Stimulated activated naive B cell treated with anti-CD40 and anti-IgM and Interleukin-4, amounts not matched to agents 10 μg/mL and 1 μg/mL and 100 μg/mL, for 72 hours (primary cell): ENCODE data around the gene PTGER2.

Experiments
- ATAC-seq, 2 donors: fragments of 150-1000 bp; cut with Tn5 transposase; replicated peaks; 2 replicates each; pipeline ENCODE4 v1.10.0; 2021; ENCODE audit warnings: moderate library complexity in 1 of 2
- DNase-seq: peaks from one replicate; pipeline ENCODE4 v3.0.0; 2021
- H3K27ac Mint-ChIP-seq: one replicate; pipeline ENCODE4 v1.8.0; 2022; ENCODE audit warnings: mild to moderate bottlenecking, mixed read lengths
- H3K27me3 Mint-ChIP-seq, 2 donors: one replicate each; pipeline ENCODE4 v1.8.0; 2022; ENCODE audit warnings: mixed read lengths in 2 of 2
- H3K36me3 Mint-ChIP-seq, 2 donors: one replicate each; pipeline ENCODE4 v1.8.0; 2022; ENCODE audit warnings: mixed read lengths in 2 of 2, mild to moderate bottlenecking in 1 of 2
- H3K4me1 Mint-ChIP-seq, 2 donors: one replicate each; pipeline ENCODE4 v1.8.0; 2022; ENCODE audit warnings: mixed read lengths in 2 of 2, mild to moderate bottlenecking in 1 of 2
- H3K4me3 Mint-ChIP-seq, 2 donors: one replicate each; pipeline ENCODE4 v1.8.0; 2022; ENCODE audit warnings: mild to moderate bottlenecking in 2 of 2, mixed read lengths in 2 of 2, moderate library complexity in 1 of 2
- H3K9me3 Mint-ChIP-seq, 2 donors: one replicate each; pipeline ENCODE4 v1.8.0; 2022; ENCODE audit warnings: mixed read lengths in 2 of 2, mild to moderate bottlenecking in 1 of 2

PTGER2 gene

DNA sequence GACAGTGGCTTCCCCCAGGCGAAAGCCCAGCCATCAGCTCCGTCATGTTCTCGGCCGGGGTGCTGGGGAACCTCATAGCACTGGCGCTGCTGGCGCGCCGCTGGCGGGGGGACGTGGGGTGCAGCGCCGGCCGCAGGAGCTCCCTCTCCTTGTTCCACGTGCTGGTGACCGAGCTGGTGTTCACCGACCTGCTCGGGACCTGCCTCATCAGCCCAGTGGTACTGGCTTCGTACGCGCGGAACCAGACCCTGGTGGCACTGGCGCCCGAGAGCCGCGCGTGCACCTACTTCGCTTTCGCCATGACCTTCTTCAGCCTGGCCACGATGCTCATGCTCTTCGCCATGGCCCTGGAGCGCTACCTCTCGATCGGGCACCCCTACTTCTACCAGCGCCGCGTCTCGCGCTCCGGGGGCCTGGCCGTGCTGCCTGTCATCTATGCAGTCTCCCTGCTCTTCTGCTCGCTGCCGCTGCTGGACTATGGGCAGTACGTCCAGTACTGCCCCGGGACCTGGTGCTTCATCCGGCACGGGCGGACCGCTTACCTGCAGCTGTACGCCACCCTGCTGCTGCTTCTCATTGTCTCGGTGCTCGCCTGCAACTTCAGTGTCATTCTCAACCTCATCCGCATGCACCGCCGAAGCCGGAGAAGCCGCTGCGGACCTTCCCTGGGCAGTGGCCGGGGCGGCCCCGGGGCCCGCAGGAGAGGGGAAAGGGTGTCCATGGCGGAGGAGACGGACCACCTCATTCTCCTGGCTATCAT, 663 bp downstream of the PTGER2 start:
- DNase-seq (no peak), ATAC-seq (peak; percentile 24 to 28)
- Mint-ChIP-seq H3K27ac (peak overlapping the region; percentile 85), H3K4me3 (peak overlapping the region; percentile 93 to 95), H3K4me1 (peaks cover 42 to 56% of the 10 kb centered on the region in 2 donors), H3K36me3 (peaks cover 8 to 9% of the 10 kb centered on the region in 2 donors), H3K9me3 (peaks cover 0 to 4% of the 10 kb centered on the region in 2 donors), H3K27me3 (peaks cover 55 to 56% of the 10 kb centered on the region in 2 donors)

DNA sequence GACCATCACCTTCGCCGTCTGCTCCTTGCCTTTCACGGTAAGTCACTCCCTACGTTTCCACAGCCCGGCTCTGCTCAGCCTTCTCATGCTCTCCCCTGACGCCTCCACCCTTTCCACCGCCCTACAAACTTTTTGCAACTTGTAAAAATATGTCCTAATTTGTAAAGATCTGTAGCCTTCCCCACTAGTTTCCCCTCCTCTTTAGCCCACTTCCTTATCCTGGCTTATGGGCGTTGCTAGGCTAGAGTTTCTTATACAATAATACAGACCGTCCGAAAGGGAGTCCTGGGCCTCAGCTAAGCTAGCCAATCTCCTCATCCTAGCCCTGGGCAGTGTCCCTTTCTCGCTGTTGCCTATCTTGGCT, 1.2 kb downstream of the PTGER2 start:
- Mint-ChIP-seq H3K4me3 (peak overlapping the region; percentile 93 to 95), H3K4me1 (peaks cover 42 to 56% of the 10 kb centered on the region in 2 donors), H3K36me3 (peaks cover 8 to 9% of the 10 kb centered on the region in 2 donors), H3K27me3 (peaks cover 55 to 60% of the 10 kb centered on the region in 2 donors), H3K27ac (peak overlapping the region; percentile 85), H3K9me3 (peaks cover 0 to 4% of the 10 kb centered on the region in 2 donors)
- ATAC-seq (peak; percentile 8 to 11), DNase-seq (no peak)

GRCh38 chr14:52318062-52318461, 4.0 kb downstream of the PTGER2 start:
- no peak overlapping the region for H3K27ac Mint-ChIP-seq
- peaks cover 7 to 9% of the 10 kb centered on the region in 2 donors for H3K9me3 Mint-ChIP-seq
- no peak overlapping the region for H3K4me3 Mint-ChIP-seq
- H3K36me3 Mint-ChIP-seq: peaks cover 6 to 9% of the 10 kb centered on the region in 2 donors
- peaks cover 59 to 61% of the 10 kb centered on the region in 2 donors for H3K27me3 Mint-ChIP-seq
- DNase-seq (no peak), ATAC-seq (no peak)
- peaks cover 26 to 35% of the 10 kb centered on the region in 2 donors for H3K4me1 Mint-ChIP-seq

- Mint-ChIP-seq H3K36me3 (peaks cover 6 to 9% of the 10 kb centered on the region in 2 donors), H3K4me3 (no peak overlapping the region), H3K9me3 (peaks cover 7 to 9% of the 10 kb centered on the region in 2 donors), H3K27me3 (peaks cover 52 to 53% of the 10 kb centered on the region in 2 donors), H3K27ac (no peak overlapping the region), H3K4me1 (peaks cover 20 to 28% of the 10 kb centered on the region in 2 donors)
- ATAC-seq (no peak), DNase-seq (no peak)
Observed at GRCh38 chr14:52318826-52319645, 4.9 kb downstream of the PTGER2 start.

- H3K4me3 Mint-ChIP-seq: no peak overlapping the region
- peaks cover 20 to 28% of the 10 kb centered on the region in 2 donors for H3K4me1 Mint-ChIP-seq
- H3K36me3 Mint-ChIP-seq: peaks cover under 1 to 6% of the 10 kb centered on the region in 2 donors
Observed at GRCh38 chr14:52319919-52320318, 5.8 kb downstream of the PTGER2 start.

GRCh38 chr14:52325126-52325525, 11.0 kb downstream of the PTGER2 start:
- H3K4me3 Mint-ChIP-seq: peak overlapping the region; percentile 36 to 55
- ATAC-seq (peak; percentile 99 to 100), DNase-seq (no peak)
- H3K27me3 Mint-ChIP-seq: peaks cover 8 to 15% of the 10 kb centered on the region in 2 donors
- peaks cover 17 to 30% of the 10 kb centered on the region in 2 donors for H3K4me1 Mint-ChIP-seq
- H3K9me3 Mint-ChIP-seq: peaks cover 7 to 9% of the 10 kb centered on the region in 2 donors
- H3K36me3 Mint-ChIP-seq: peaks cover 0 to 4% of the 10 kb centered on the region in 2 donors
- H3K27ac Mint-ChIP-seq: peak overlapping the region; percentile 39

More at GRCh38 chr14:52319919-52320318, 5.8 kb downstream of the PTGER2 start:
- DNase-seq (no peak), ATAC-seq (no peak)
- peaks cover 7 to 9% of the 10 kb centered on the region in 2 donors for H3K9me3 Mint-ChIP-seq
- H3K27ac Mint-ChIP-seq: no peak overlapping the region
- H3K27me3 Mint-ChIP-seq: peaks cover 43 to 44% of the 10 kb centered on the region in 2 donors

DNA sequence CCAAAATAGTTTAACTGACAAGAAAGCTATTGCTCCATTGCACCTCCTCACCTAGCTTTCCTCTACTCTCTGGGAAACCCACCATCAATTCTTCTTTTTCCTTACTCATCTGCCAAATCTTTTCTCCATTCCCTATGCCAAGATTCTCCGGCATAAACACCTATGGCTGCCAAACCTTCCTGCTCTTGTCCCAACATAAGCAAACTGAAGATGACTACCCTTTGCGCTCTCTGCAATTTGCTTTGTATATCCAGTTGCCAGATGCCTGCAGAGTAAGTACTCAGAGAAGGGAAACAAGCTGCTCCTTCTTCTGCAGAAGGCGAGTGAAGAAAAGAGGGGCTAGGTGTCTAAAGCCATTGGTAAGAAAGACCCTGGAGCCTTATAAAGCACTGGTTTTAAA, 11.5 kb downstream of the PTGER2 start:
- DNase-seq: no peak
- Mint-ChIP-seq H3K27me3 (peaks cover 5 to 17% of the 10 kb centered on the region in 2 donors), H3K36me3 (peaks cover 0 to 4% of the 10 kb centered on the region in 2 donors), H3K27ac (peak overlapping the region; percentile 39), H3K4me1 (peaks cover 17 to 30% of the 10 kb centered on the region in 2 donors), H3K9me3 (peaks cover 7 to 9% of the 10 kb centered on the region in 2 donors), H3K4me3 (peak overlapping the region in 1 of 2 donors; percentile 3)
- no peak for ATAC-seq

DNA sequence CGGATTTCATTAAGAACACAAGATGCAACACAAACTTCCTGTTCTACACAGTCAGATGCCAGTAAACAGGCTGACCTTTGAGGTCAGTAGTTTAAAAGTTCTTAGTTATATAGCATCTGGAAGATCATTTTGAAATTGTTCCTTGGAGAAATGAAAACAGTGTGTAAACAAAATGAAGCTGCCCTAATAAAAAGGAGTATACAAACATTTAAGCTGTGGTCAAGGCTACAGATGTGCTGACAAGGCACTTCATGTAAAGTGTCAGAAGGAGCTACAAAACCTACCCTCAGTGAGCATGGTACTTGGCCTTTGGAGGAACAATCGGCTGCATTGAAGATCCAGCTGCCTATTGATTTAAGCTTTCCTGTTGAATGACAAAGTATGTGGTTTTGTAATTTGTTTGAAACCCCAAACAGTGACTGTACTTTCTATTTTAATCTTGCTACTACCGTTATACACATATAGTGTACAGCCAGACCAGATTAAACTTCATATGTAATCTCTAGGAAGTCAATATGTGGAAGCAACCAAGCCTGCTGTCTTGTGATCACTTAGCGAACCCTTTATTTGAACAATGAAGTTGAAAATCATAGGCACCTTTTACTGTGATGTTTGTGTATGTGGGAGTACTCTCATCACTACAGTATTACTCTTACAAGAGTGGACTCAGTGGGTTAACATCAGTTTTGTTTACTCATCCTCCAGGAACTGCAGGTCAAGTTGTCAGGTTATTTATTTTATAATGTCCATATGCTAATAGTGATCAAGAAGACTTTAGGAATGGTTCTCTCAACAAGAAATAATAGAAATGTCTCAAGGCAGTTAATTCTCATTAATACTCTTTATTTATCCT, 13.5 kb downstream of the PTGER2 start:
- peaks cover 15 to 30% of the 10 kb centered on the region in 2 donors for H3K4me1 Mint-ChIP-seq

GRCh38 chr14:52328276-52328675, 14.2 kb downstream of the PTGER2 start:
- Mint-ChIP-seq H3K9me3 (no peaks in the 10 kb centered on the region), H3K27ac (no peak overlapping the region)
- ATAC-seq: no peak

More for the DNA sequence above, 13.5 kb downstream of the PTGER2 start:
- DNase-seq (no peak), ATAC-seq (no peak)
- Mint-ChIP-seq H3K4me3 (no peak overlapping the region), H3K27me3 (peaks cover 14 to 26% of the 10 kb centered on the region in 2 donors), H3K27ac (no peak overlapping the region), H3K9me3 (peaks cover 0 to 2% of the 10 kb centered on the region in 2 donors), H3K36me3 (no peaks in the 10 kb centered on the region)

DNA sequence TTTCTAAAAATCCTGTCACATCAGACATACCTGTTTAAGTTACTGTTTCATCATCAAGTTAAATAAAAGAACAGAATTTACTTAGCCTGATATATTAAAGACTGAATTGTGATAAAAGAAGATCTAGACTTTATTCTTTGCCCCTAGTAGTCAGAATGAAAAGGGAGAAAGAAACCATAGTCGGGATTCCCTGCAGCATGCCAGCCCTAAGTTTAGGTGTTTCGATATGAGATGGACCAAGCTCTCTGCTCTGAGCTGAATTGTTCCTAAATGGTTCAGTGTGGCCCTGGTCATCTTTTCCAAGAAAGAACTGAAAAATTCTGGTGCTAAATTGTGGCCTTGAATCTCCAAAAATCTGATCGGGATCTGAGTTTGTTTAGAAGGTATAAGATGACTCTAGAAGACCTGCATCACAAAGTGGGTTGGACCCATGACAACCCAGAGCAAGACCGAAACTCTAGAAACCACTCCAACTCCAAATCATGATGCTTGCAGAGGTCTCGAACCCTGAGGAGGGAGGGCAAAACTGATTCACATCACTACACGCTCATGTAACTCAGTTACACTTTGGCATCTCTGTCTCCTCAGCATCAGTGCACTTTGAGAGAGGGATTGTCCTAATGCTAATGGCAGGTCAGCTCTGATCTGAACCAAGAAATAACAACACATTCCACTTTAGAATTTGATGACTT, 15.7 kb downstream of the PTGER2 start:
- H3K4me3 Mint-ChIP-seq: no peak overlapping the region
- no peaks in the 10 kb centered on the region for H3K36me3 Mint-ChIP-seq
- H3K4me1 Mint-ChIP-seq: peaks cover 9 to 20% of the 10 kb centered on the region in 2 donors
- DNase-seq (no peak), ATAC-seq (no peak)
- H3K27me3 Mint-ChIP-seq: peaks cover 25 to 41% of the 10 kb centered on the region in 2 donors
- no peaks in the 10 kb centered on the region for H3K9me3 Mint-ChIP-seq
- no peak overlapping the region for H3K27ac Mint-ChIP-seq

More at GRCh38 chr14:52328276-52328675, 14.2 kb downstream of the PTGER2 start:
- DNase-seq: no peak
- H3K36me3 Mint-ChIP-seq: no peaks in the 10 kb centered on the region
- peaks cover 16 to 30% of the 10 kb centered on the region in 2 donors for H3K4me1 Mint-ChIP-seq
- no peak overlapping the region for H3K4me3 Mint-ChIP-seq
- H3K27me3 Mint-ChIP-seq: peaks cover 17 to 30% of the 10 kb centered on the region in 2 donors

- ATAC-seq: no peak
- Mint-ChIP-seq H3K36me3 (no peaks in the 10 kb centered on the region), H3K27me3 (peaks cover 35 to 41% of the 10 kb centered on the region in 2 donors), H3K4me3 (no peak overlapping the region), H3K27ac (no peak overlapping the region), H3K9me3 (no peaks in the 10 kb centered on the region), H3K4me1 (peaks cover 3 to 6% of the 10 kb centered on the region in 2 donors)
- DNase-seq: no peak
Observed at GRCh38 chr14:52332269-52332668, 18.2 kb downstream of the PTGER2 start.

DNA sequence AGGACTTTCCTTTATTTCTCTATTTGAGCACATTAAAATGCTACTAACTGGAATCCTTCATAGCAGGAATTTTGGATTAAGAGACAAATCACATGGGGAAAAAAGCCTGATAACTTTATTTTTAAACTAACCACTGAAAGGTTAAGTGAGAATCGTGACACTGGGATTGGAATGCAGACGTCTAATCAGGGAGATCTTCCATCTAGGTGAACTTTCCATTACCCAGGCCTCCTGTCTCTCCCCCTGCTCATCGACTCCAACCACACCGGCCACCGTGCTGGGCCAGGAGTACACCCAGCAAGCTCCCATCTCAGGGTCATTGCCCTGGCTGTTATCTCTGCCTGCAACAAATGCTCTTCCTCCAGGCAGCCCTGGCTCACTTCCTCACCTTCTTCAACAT, 19.0 kb downstream of the PTGER2 start:
- no peak overlapping the region for H3K27ac Mint-ChIP-seq
- no peaks in the 10 kb centered on the region for H3K9me3 Mint-ChIP-seq
- peaks cover 35 to 41% of the 10 kb centered on the region in 2 donors for H3K27me3 Mint-ChIP-seq
- H3K4me3 Mint-ChIP-seq: no peak overlapping the region
- DNase-seq (no peak), ATAC-seq (no peak)
- H3K36me3 Mint-ChIP-seq: no peaks in the 10 kb centered on the region
- H3K4me1 Mint-ChIP-seq: peaks cover 0 to 2% of the 10 kb centered on the region in 2 donors
